GM12878 (cell line): ENCODE results near the gene TMEM79. TPM values are rescaled to one million over a fixed set of nuclear protein-coding genes. Genes with fewer than 3 reads are reported as not detected.

Experiments used
- ATF3 ChIP-seq: IDR thresholded peaks from 2 replicates; pipeline ENCODE4 v1.6.1; 2011; ENCODE audit warnings: low read depth, mild to moderate bottlenecking, low read length, moderate library complexity, borderline replicate concordance; ENCODE audit errors: extremely low read depth
- CBX3 ChIP-seq: fragments of 200-600 bp; sonication (generic); IDR thresholded peaks from 2 replicates; pipeline ENCODE4 v1.6.1; 2016; ENCODE audit warnings: low read depth, borderline replicate concordance
- CREM ChIP-seq: IDR thresholded peaks from 2 replicates; pipeline ENCODE4 v1.6.1; 2014; ENCODE audit warnings: antibody characterized with exemption, low read depth
- DPF2 ChIP-seq: fragments of 450-650 bp; IDR thresholded peaks from 2 replicates; pipeline ENCODE4 v1.6.1; 2017; ENCODE audit warnings: mild to moderate bottlenecking
- EED ChIP-seq: sonication (generic); IDR thresholded peaks from 2 replicates; pipeline ENCODE4 v1.6.1; 2016; ENCODE audit warnings: antibody characterized with exemption, low read depth
- IRF5 ChIP-seq: fragments of 450-650 bp; IDR thresholded peaks from 2 replicates; pipeline ENCODE4 v1.6.1; 2017; ENCODE audit warnings: borderline replicate concordance
- LARP7 ChIP-seq: fragments of 450-650 bp; IDR thresholded peaks from 2 replicates; pipeline ENCODE4 v1.6.1; 2017; ENCODE audit warnings: mild to moderate bottlenecking
- MXI1 ChIP-seq: fragments of 150-350 bp; IDR thresholded peaks from 2 replicates; pipeline ENCODE4 v1.6.1; 2011; ENCODE audit warnings: low read depth, mild to moderate bottlenecking, inconsistent platforms, low read length, improper control_type of control experiment
- MYB ChIP-seq: fragments of 150-350 bp; IDR thresholded peaks from 2 replicates; pipeline ENCODE4 v1.6.1; 2014; ENCODE audit warnings: mild to moderate bottlenecking, low read depth, low read length, borderline replicate concordance
- MYC ChIP-seq: IDR thresholded peaks from 2 replicates; pipeline ENCODE4 v1.6.1; 2011; ENCODE audit warnings: mild to moderate bottlenecking, low read length, moderate library complexity, inconsistent platforms; ENCODE audit not compliant: insufficient read depth, insufficient replicate concordance, insufficient read length, severe bottlenecking
- NFXL1 ChIP-seq: fragments of 450-650 bp; IDR thresholded peaks from 2 replicates; pipeline ENCODE4 v1.6.1; 2017; ENCODE audit warnings: antibody characterized with exemption, mild to moderate bottlenecking, borderline replicate concordance
- NRF1 ChIP-seq: conservative IDR thresholded peaks from 2 replicates; pipeline ENCODE4 v1.6.1; 2011; ENCODE audit warnings: mild to moderate bottlenecking, low read depth, low read length, improper control_type of control experiment
- RUNX3 ChIP-seq: IDR thresholded peaks from 2 replicates; pipeline ENCODE4 v1.6.1; 2012; ENCODE audit warnings: low read length, inconsistent platforms
- SIX5 ChIP-seq: IDR thresholded peaks from 2 replicates; pipeline ENCODE4 v1.6.1; 2011; ENCODE audit warnings: mild to moderate bottlenecking, low read depth, low read length, moderate library complexity; ENCODE audit not compliant: severe bottlenecking
- SKIL ChIP-seq: fragments of 450-650 bp; IDR thresholded peaks from 2 replicates; pipeline ENCODE4 v1.6.1; 2017; ENCODE audit warnings: mild to moderate bottlenecking, low read depth, inconsistent platforms; ENCODE audit not compliant: poor library complexity, severe bottlenecking
- YY1 ChIP-seq: IDR thresholded peaks from 2 replicates; pipeline ENCODE4 v1.6.1; 2011; ENCODE audit warnings: low read depth, mild to moderate bottlenecking, low read length
- ZBTB33 ChIP-seq: fragments of 450-650 bp; IDR thresholded peaks from 2 replicates; pipeline ENCODE4 v1.6.1; 2017; ENCODE audit warnings: mild to moderate bottlenecking
- ZNF592 ChIP-seq: fragments of 450-650 bp; IDR thresholded peaks from 2 replicates; pipeline ENCODE4 v1.6.1; 2017; ENCODE audit warnings: mild to moderate bottlenecking, moderate library complexity
- ZZZ3 ChIP-seq: IDR thresholded peaks from 2 replicates; pipeline ENCODE4 v1.6.1; 2011; ENCODE audit warnings: low read depth; ENCODE audit not compliant: control insufficient read depth, insufficient read length
- polyA plus RNA-seq, 11 experiments: library from polyadenylated mRNA; depleted of rRNA in 4 of 11; unstranded in 6 of 11; stranded (reverse) in 5 of 11; fragments of >200 nt; fragmentation: Nextera tagmentation in 4 of 11; fragmentation: Illumina TruSeq in 1 of 11; extraction: Ambion mirVana in 4 of 11; extraction: Trizol in 1 of 11; gene quantifications; 1 replicate in 1 of 11; 2 replicates in 10 of 11; pipeline versions ENCODE4 v1.2.1 to v1.2.3, GENCODE V29; 2011 to 2016; ENCODE audit warnings: inconsistent platforms in 2 of 11, missing spikeins in 2 of 11, low read depth in 1 of 11
- total RNA-seq, 4 experiments: library from RNA; depleted of rRNA in 3 of 4; stranded (reverse); fragments of >200 nt in 3 of 4; fragmentation: Illumina TruSeq in 1 of 4; extraction: Trizol in 1 of 4; gene quantifications; 2 replicates each; pipeline versions ENCODE4 v1.2.1 to v1.2.3, GENCODE V29; 2013 to 2021

Gene TMEM79
- total and polyA plus RNA-seq, 10 of the 15 experiments (the other 5 are each of a cell fraction or from before 2014, with no cell fraction given) = 0.47 to 5.2 (median 3.8) TPM

GRCh38 chr1:156338180-156338976 lies 54.3 kb downstream of the TMEM79 start, which contains the start of the genes CCT3 and TSACC (continued):
- TF ChIP-seq IRF5 (no peak), NRF1 (peak; percentile 89), NFXL1 (no peak), ZNF592 (no peak), MXI1 (peak; percentile 92), ZZZ3 (no peak), LARP7 (peak; percentile 57; the same call in 1 of the 2 replicates), EED (peak; percentile 18; the same call in 1 of the 2 replicates), CBX3 (no peak), ZBTB33 (no peak), MYB (peak; percentile 78; the same call in 1 of the 2 replicates), SKIL (peak; percentile 91), SIX5 (peak; percentile 91), CREM (peak; percentile 87), MYC (peak; percentile 86), YY1 (peak; percentile 89), RUNX3 (peak; percentile 92), ATF3 (no peak), DPF2 (peak; percentile 98)
